Stimulated activated CD8-positive, alpha-beta memory T cell treated with anti-CD3 and anti-CD28 coated beads, Interleukin-7, amount 100 ng/mL, for 1 hour (primary cell): ENCODE results near the gene PDE3A.
"Not testable (repeated sequence)": the region's sequence is repeated elsewhere in the genome, so short reads cannot be mapped to it uniquely, and the experiment has no call there.

Experiments
- DNase-seq, 2 donors: peaks; one replicate each; pipeline ENCODE4 v3.0.0-alpha.2; 2020; ENCODE audit warnings: low read depth in 2 of 2

PDE3A gene

GRCh38 chr12:20551742-20552442, 183.6 kb downstream of the PDE3A start:
- not testable (repeated sequence) for DNase-seq

DNA sequence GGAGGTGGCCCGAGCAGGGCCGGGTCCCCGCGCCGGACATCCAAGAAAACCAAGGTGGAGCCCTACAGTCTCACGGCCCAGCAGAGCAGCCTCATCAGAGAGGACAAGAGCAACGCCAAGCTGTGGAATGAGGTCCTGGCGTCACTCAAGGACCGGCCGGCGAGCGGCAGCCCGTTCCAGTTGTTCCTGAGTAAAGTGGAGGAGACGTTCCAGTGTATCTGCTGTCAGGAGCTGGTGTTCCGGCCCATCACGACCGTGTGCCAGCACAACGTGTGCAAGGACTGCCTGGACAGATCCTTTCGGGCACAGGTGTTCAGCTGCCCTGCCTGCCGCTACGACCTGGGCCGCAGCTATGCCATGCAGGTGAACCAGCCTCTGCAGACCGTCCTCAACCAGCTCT, 184.2 kb downstream of the PDE3A start:
- DNase-seq: not testable (repeated sequence)

GRCh38 chr12:20555015-20555414, 186.7 kb downstream of the PDE3A start:
- no peak for DNase-seq

DNA sequence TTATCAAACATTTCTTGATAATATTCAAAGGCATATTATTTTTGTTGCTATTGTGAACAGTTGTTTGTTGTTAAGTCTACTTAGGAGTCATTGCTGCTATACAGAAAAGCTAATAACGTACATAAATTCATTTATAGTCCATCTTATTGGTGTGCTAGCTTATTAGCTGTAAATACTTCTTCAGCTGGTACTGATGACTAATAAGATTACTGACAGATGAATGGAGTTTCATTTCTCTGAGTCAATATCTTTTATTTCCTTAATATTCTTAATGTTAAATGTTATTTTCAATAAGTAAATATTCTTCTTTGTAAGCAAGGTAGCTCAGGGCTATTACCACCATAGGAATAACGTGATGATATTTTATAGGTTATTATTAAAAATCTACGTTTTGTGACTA, 187.4 kb downstream of the PDE3A start:
- no peak for DNase-seq

DNA sequence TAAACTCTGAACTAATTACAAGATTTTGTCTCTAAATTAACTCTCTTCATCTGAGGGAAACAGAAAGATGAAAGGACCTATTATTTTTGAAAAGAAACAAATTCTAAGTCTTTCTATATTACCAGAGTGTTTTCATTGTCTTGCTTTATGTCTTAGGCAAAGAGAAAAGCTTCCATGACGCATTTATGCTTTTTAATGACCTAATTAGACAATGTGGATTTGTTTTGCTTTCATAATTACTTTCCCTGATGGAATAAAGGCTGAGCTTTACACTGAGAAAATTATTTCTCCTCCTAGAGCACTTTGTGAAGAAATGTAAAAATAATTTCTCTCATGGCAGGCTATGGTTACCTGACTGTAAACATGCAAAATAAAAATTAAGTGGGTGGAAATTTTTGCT, 188.8 kb downstream of the PDE3A start:
- DNase-seq: no peak

DNA sequence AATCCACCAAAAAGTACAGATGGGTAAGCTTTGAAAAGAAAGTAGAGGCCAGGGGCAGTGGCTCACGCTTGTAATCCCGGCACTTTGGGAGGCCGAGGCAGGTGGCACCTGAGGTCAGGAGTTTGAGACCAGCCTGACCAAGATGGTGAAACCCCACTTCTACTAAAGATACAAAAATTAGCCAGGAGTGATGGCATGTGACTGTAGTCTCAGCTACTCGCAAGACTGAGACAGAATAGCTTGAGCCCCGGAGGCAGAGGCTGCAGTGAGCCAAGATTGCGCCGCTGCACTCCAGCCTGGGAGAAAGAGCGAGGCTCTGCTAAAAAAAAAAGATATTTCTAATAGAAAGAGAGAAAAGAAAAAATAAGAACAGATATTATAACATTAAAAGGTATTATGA, 192.6 kb downstream of the PDE3A start:
- DNase-seq: no peak

DNA sequence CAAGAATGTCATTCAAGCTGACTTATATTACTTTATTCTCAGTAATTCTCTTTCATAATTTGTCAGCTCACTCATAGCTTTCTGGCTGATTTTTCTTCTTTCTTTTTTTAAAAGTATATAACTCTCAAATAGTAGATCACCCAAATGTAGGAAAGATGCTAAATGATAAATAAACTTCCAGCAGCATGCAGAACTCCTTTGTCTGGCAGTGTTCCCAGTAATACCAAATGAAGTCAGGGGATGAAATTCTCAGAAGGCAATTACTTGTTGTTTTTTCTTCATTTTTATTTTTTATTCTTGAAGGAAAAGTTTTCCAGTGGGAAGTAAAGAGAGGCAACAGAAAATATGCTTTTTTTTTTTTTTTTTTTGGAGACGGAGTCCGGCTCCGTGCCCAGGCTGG, 193.5 kb downstream of the PDE3A start:
- no peak for DNase-seq

- DNase-seq: no peak
Measured at GRCh38 chr12:20567413-20567812, 199.1 kb downstream of the PDE3A start.

DNA sequence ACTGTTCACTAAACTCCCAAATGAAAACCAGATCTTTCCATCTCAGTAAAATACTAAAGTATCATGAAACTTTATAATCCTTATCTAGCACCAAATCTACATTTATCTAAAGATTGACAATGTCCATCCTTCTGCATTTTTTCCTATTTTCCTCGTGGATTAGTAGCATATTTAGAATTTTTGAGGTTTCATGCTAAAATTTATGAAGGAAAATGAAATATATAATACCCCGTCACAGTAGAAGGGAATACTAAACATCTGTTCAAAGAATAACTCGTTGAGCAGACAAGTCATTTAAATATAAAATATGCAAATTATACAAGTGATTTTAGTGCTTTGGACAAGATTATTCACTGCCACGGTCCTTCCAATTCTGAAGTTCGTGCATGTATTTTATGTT, 204.1 kb downstream of the PDE3A start:
- no peak for DNase-seq

- DNase-seq: no peak
Measured at GRCh38 chr12:20576528-20576927, 208.2 kb downstream of the PDE3A start.

- DNase-seq: no peak
Measured at GRCh38 chr12:20577054-20577453, 208.7 kb downstream of the PDE3A start.

- no peak for DNase-seq
Measured at GRCh38 chr12:20578142-20578541, 209.8 kb downstream of the PDE3A start.

DNA sequence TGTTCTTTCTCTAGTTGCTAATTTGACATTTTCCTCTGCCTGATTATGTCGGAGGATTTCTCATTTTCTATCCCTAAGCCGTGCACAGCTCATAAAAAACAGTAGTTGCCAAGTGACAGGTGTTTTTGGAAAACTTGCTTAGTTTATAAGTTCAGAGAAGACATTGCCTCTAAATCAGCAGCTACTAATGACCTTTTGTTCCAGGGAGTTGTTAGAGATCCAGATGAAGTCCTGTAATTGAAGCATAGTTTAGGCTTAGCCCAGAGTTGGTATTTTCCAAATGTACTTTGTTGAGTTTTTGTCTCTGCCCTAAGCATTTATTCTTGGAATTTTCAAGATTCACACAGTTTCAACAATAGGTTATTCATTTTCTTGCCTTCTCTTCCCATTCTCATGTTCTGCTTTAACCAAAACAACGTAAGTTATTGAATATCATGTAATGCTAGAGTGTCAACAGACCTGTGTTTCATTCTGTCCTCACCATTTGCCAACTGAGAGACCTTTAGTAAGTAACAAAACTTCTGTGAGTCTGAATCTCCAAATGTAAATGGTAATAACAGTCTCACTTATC, 216.8 kb downstream of the PDE3A start:
- DNase-seq: no peak

DNA sequence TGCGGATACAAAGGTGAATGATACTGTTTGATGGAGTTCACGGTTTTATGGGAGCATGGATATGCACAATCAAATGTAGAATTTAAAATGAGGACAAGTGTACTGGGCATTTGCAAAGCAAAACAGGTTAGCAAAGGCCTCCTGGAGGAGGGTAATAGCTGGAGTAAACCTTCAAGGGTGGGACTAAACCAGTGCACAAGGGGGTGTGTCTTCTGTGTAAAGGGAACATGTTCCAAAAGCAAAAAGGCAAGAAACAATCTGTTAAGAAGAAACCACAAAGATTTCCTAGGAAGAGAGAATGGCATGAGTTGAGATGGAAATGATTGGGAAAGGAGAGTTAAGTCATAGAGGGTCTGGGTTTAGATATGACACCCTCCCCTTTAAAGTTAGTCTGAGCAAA, 217.6 kb downstream of the PDE3A start:
- DNase-seq: no peak

DNA sequence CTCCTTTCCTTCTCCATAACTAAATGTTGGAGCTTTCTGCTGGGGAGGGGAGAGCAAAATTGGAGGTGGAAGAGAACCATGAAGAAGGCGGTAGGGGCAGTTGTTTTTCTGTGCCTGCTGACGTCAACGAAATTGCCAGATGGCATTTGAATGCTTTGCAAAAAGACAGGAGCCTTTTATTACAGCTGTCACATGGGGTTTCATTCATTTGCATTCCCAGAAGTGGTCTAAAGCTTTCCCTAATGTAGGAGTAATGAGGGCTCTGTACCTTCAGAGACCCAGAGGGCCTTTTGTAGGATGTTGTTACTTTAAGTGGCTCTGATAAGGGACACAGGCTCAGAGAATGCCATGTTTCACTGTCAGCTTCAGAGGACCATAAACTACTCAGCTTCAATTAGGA, 219.7 kb downstream of the PDE3A start:
- no peak for DNase-seq

GRCh38 chr12:20590570-20590969, 222.2 kb downstream of the PDE3A start:
- DNase-seq: no peak

DNA sequence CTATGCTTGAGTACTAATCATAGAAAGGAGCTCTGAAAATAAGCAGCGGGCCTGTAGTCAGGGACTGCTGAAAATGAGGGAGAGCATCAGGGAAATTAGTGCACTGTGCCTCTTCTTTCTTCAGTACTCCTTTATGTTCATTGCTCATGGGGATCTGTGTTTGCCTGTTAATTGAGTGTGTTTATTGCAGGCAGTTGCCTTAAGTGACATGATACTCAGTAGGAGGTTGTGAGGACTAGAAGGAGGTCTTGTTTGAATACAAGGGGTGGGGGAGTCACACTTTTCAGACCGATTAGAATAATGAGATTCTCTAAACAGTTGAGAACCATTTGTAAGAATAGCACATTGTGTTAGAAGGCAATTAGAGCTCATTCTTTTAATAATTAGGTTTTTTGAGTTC, 224.2 kb downstream of the PDE3A start:
- DNase-seq: no peak

GRCh38 chr12:20593611-20594010, 225.3 kb downstream of the PDE3A start:
- DNase-seq: no peak

- no peak for DNase-seq
Measured at GRCh38 chr12:20596061-20596460, 227.7 kb downstream of the PDE3A start.

DNA sequence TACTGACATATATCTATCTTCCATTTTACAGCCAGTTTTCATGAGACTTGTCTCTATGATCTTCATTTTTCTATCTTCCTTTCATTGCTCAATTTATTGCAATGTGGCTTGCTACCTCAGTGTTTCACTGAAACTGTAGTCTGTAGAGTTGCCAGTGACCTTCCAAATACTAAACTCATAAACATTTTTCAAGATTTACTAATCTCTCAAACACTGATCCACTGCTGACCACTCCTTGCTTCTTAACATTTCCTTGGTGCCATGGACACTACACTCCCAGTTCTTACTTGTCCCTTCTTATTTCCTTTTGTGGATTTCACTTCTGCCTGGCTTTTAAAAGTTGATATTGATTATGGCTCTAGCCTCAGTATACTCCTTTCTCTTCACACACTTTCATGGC, 231.4 kb downstream of the PDE3A start:
- DNase-seq: no peak

- DNase-seq: no peak
Measured at GRCh38 chr12:20601668-20602280, 233.4 kb downstream of the PDE3A start.

- no peak for DNase-seq
Measured at GRCh38 chr12:20602641-20603391, 234.5 kb downstream of the PDE3A start.
